GM06990 (cell line): ENCODE results near the gene PLCB4.

ENCODE experiments used
- DNase-seq: peaks from one replicate; pipeline ENCODE4 v3.0.0-alpha.2; 2011; ENCODE audit not compliant: insufficient read length; ENCODE audit errors: extremely low read depth
- H3K27me3 ChIP-seq: replicated peaks from 2 replicates; pipeline ENCODE4 v1.6.0; 2011; ENCODE audit warnings: low read length; ENCODE audit not compliant: control insufficient read depth, insufficient read depth
- H3K36me3 ChIP-seq: 2 replicates; pipeline ENCODE4 v1.5.1; 2011; ENCODE audit warnings: low read length; ENCODE audit not compliant: control insufficient read depth, insufficient read depth
- H3K4me3 ChIP-seq: replicated peaks from 2 replicates; pipeline ENCODE4 v1.5.1; 2011; ENCODE audit warnings: low read depth, mild to moderate bottlenecking, control low read depth, low read length
- TF ChIP-seq, protein P1 (sequence below): IDR thresholded peaks from 2 replicates; pipeline ENCODE4 v1.5.1; 2011; ENCODE audit warnings: low read length, control low read depth, mild to moderate bottlenecking, inconsistent platforms; ENCODE audit not compliant: insufficient read depth, poor library complexity, severe bottlenecking

The PLCB4 gene

DNA sequence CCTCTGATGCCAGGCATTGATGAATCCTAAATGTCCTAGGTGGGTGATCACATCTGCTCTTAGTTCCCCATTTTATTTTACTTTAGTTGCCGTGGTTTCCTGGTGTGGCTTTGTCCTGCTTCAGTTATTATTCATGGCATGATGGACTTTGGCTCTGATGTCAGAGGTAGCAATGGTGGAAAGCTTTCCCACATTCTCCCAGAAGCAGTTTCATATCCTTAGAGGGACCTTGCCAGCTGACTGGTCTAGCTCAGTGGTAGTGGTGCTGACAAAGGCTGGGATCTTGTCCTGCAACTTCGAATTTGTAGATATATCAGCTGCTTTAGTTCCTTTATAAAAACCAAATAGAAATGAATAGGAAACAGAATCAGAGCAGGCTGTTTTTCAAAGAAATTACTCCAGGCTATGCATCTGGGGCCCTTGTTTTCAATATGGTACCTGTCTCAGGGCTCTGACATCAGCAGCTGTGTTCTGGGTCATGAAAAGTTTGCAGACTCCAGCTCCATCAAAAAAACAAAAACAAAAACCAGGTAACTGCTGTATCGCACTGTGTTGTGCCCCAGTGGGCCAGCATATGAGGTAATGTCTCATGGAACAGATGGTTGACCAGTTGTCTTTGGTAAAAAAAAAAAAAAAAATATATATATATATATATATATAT, 133.7 kb downstream of the PLCB4 start:
- H3K36me3 ChIP-seq: no peaks in the 10 kb centered on the region
- TF ChIP-seq, protein P1, sequence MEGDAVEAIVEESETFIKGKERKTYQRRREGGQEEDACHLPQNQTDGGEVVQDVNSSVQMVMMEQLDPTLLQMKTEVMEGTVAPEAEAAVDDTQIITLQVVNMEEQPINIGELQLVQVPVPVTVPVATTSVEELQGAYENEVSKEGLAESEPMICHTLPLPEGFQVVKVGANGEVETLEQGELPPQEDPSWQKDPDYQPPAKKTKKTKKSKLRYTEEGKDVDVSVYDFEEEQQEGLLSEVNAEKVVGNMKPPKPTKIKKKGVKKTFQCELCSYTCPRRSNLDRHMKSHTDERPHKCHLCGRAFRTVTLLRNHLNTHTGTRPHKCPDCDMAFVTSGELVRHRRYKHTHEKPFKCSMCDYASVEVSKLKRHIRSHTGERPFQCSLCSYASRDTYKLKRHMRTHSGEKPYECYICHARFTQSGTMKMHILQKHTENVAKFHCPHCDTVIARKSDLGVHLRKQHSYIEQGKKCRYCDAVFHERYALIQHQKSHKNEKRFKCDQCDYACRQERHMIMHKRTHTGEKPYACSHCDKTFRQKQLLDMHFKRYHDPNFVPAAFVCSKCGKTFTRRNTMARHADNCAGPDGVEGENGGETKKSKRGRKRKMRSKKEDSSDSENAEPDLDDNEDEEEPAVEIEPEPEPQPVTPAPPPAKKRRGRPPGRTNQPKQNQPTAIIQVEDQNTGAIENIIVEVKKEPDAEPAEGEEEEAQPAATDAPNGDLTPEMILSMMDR: no peak
- H3K4me3 ChIP-seq: no peak overlapping the region
- H3K27me3 ChIP-seq: no peaks in the 10 kb centered on the region; the same call in 1 of the 2 replicates
- no peak for DNase-seq

- DNase-seq: no peak
- TF ChIP-seq, protein P1: no peak
- H3K4me3 ChIP-seq: no peak overlapping the region
These were observed 134.2 kb downstream of the PLCB4 start for GRCh38 chr20:9203081-9203447.

GRCh38 chr20:9204979-9205378, 136.1 kb downstream of the PLCB4 start:
- TF ChIP-seq, protein P1: no peak
- no peaks in the 10 kb centered on the region; the same call in 1 of the 2 replicates for H3K27me3 ChIP-seq
- DNase-seq: no peak
- no peaks in the 10 kb centered on the region for H3K36me3 ChIP-seq
- H3K4me3 ChIP-seq: no peak overlapping the region

More at GRCh38 chr20:9203081-9203447, 134.2 kb downstream of the PLCB4 start:
- Histone ChIP-seq H3K36me3 (no peaks in the 10 kb centered on the region), H3K27me3 (no peaks in the 10 kb centered on the region; the same call in 1 of the 2 replicates)

DNA sequence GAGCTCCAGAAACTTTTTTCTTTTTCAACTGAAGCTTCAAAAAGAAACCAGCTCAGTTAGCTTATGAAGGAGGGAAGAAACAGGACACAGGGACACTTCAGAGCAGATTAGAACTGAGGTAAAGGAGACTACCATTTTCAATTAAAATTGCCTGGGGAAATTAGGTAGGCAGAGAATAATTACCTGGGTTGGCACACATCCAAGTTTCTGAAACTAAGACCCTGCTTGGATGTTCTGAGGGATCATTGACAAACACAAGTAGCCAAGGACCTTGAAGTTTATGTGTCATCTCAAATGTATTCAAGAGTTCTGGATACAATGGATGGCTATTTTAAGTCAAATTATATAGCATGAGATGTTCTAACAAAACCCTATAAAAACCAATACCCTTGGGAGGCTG, 137.6 kb downstream of the PLCB4 start:
- TF ChIP-seq, protein P1: no peak
- Histone ChIP-seq H3K4me3 (no peak overlapping the region), H3K27me3 (peaks cover 1% of the 10 kb centered on the region; the same call in 1 of the 2 replicates), H3K36me3 (no peaks in the 10 kb centered on the region)
- no peak for DNase-seq

- Histone ChIP-seq H3K4me3 (no peak overlapping the region), H3K36me3 (no peaks in the 10 kb centered on the region), H3K27me3 (peaks cover 1% of the 10 kb centered on the region; the same call in 1 of the 2 replicates)
- no peak for DNase-seq
- TF ChIP-seq, protein P1: no peak
These were observed 138.4 kb downstream of the PLCB4 start for GRCh38 chr20:9207253-9207652.
